ENCODE measurements around the gene SNRPB2. TPM values are rescaled to one million over a fixed set of nuclear protein-coding genes. Genes with fewer than 3 reads are reported as not detected.

Gene SNRPB2
- total RNA-seq, 2 experiments from 2014 or later, result 109 to 110 TPM

DNA sequence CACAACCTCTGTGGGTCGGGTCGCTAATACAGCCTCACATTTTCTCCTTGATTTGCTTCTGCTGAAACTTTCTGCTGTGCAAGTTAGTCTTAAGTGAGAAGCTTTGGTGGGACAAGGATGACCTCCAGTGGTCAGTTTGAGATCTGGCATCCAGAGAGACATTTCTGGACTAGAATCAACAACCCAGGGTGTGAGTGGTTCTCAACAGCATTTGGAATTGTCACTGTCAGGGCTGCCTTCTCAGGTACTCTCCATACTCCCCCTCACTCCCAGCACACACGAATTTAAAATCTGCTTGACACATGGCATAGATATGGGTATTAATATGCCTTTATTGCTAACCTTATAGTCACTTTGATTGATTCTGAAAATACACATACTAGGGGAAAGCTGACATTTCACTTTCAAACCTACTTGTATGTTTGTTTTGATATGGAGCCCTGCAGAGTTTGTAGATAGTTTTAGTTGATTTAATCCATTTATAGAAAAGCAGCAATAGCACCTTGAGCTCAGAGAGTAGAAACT lies 31.5 kb downstream of the SNRPB2 start:
- DNase-seq, result peak; percentile 49
- Mint-ChIP-seq H3K27ac (no peak overlapping the region), H3K4me3 (no peak overlapping the region), H3K9me3 (no peaks in the 10 kb centered on the region), H3K27me3 (peaks cover 11% of the 10 kb centered on the region), H3K36me3 (no peaks in the 10 kb centered on the region), H3K4me1 (ENCODE audit: low read depth) (peaks cover 4% of the 10 kb centered on the region)
- POLR2A ChIA-PET, result no interaction called here
- CTCF ChIA-PET, result interaction anchor here (0.6 to 3.1 kb wide), 18 partner anchors 9 to 1052 kb away, joined by 3 to 35 read pairs (median 3); no protein-coding TSS in a partner anchor
- intact Hi-C loops (cut with micrococcal nuclease), result loop anchor here (1.0 to 5.0 kb wide), 4 partner anchors 60 to 1054 kb away; no protein-coding TSS in a partner anchor

DNA sequence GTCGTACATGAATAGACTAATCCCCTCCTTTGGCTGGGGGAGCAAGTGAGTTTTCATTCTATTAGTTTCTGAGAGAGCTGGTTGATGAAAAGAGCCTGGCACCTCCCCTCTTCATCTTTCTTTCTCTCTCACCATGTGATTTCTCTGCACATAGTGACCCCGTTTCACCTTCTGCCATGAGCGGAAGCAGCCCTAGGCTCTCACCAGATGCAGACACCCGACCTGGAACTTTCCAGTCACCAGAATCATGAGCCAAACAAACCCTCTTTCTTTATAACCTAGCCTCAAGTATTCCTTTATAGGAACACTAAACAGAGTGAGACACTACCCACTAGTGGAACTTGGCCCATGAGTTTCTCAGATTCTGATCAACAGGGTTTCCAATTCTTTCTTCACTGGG lies 34.7 kb downstream of the SNRPB2 start:
- Mint-ChIP-seq H3K27me3 (peaks cover 19% of the 10 kb centered on the region), H3K9me3 (no peaks in the 10 kb centered on the region), H3K4me3 (no peak overlapping the region), H3K27ac (no peak overlapping the region), H3K36me3 (no peaks in the 10 kb centered on the region), H3K4me1 (ENCODE audit: low read depth) (peaks cover 4% of the 10 kb centered on the region)
- DNase-seq, result no peak
- ChIA-PET CTCF (interaction anchor here (0.6 to 1.0 kb wide), 2 partner anchors 40 to 98 kb away, joined by 3 read pairs; no protein-coding TSS in a partner anchor), POLR2A (no interaction called here)
- intact Hi-C loops (cut with micrococcal nuclease), result loop anchor here (5.0 kb wide), 2 partner anchors 287 to 1057 kb away; no protein-coding TSS in a partner anchor

DNA sequence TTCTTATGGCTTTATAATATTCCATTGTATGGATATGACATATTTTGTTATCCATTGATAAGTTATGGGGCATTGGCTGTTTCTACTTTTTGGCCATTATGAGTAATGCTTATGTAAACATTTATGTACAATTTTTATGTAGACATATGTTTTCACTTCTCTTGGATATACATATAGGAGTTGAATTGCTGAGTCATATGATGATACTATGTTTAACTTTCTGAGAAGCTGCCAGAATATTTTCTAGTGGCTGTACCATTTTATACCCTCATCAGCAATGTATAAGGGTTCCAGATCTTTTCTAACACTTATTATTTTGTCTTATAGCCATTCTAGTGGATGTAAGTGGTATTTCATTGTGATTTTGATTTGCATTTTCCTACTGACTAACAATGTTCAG lies 41.4 kb downstream of the SNRPB2 start:
- Mint-ChIP-seq H3K9me3 (peaks cover 3% of the 10 kb centered on the region), H3K27ac (no peak overlapping the region), H3K4me3 (no peak overlapping the region), H3K27me3 (peaks cover 10% of the 10 kb centered on the region), H3K36me3 (peaks cover 2% of the 10 kb centered on the region), H3K4me1 (ENCODE audit: low read depth) (no peaks in the 10 kb centered on the region)
- ChIA-PET CTCF (interaction anchor here (1.8 kb wide), 1 partner anchor 10 kb away, joined by 5 read pairs; no protein-coding TSS in a partner anchor), POLR2A (no interaction called here)
- no peak for DNase-seq
- intact Hi-C loops (cut with micrococcal nuclease), result no loop called here

DNA sequence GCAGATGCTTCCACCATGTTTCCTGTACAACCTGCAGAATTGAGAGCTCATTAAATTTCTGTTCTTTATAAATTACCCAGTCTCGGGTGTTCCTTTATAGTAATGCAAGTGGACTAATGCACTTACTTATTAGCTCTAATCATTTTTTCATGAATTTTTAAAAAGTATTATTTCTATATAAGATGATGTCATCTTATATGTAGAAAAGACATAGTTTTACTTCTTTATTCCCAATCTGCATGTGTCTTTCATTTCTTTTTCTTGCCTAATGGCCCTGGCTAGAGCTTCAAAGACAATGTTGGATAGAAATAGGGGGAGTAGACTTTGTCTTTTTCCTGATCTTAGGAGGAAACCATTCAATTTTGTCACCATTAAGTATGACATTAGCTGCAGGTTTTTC lies 46.1 kb downstream of the SNRPB2 start:
- Mint-ChIP-seq H3K27me3 (peaks cover 1% of the 10 kb centered on the region), H3K27ac (no peak overlapping the region), H3K4me3 (no peak overlapping the region), H3K4me1 (ENCODE audit: low read depth) (no peaks in the 10 kb centered on the region), H3K9me3 (peaks cover 6% of the 10 kb centered on the region), H3K36me3 (peaks cover 2% of the 10 kb centered on the region)
- intact Hi-C loops (cut with micrococcal nuclease), result no loop called here
- CTCF ChIA-PET, result no interaction called here
- no peak for DNase-seq
- POLR2A ChIA-PET, result no interaction called here

DNA sequence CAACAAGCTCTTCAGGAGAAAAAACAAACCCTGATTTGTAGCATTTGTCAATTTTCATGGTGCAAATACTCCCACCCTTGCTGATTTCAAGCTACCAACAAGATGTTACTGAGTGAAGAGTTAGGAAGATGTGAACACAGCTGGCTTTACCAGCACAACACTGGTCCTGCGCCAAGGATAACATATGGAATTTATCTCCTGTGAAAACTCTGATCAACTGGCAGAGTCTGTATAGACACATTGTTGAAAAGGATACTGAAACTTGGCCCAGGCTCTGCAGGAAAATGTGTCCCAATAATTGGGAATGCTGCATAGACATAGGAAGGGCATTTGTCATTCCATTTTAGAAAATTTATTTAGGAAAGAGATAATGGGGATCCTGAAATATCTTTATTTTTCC lies 47.3 kb downstream of the SNRPB2 start:
- H3K4me3 Mint-ChIP-seq, result no peak overlapping the region

DNA sequence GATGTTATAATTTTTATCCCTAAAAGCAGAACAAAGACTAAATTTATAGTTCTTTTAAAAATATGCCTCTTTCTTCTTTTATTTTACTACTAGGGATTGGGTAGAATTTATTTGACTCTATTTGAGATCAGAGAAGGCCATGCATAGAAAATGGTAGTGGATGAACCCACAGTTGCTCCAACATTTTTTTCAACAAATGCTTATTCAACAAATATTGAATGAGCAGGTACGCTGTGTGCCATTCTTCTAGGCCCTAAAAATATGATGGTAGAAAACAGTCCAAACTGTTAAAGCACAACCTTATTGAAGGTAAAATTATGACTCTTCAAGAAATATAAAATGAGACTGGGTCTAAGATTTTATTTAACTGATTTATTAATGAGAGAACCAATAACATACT lies 48.3 kb downstream of the SNRPB2 start:
- Mint-ChIP-seq H3K4me3 (no peak overlapping the region), H3K27ac (no peak overlapping the region), H3K36me3 (peaks cover 2% of the 10 kb centered on the region), H3K4me1 (ENCODE audit: low read depth) (no peaks in the 10 kb centered on the region), H3K9me3 (peaks cover 14% of the 10 kb centered on the region), H3K27me3 (peaks cover 2% of the 10 kb centered on the region)
- POLR2A ChIA-PET, result no interaction called here
- intact Hi-C loops (cut with micrococcal nuclease), result no loop called here
- CTCF ChIA-PET, result no interaction called here
- DNase-seq, result no peak

More for the DNA sequence above, 47.3 kb downstream of the SNRPB2 start:
- H3K4me1 Mint-ChIP-seq (ENCODE audit: low read depth), result no peaks in the 10 kb centered on the region
- no peak for DNase-seq
- CTCF ChIA-PET, result no interaction called here
- POLR2A ChIA-PET, result no interaction called here
- intact Hi-C loops (cut with micrococcal nuclease), result no loop called here
- H3K27me3 Mint-ChIP-seq, result peaks cover 1% of the 10 kb centered on the region
- H3K36me3 Mint-ChIP-seq, result peaks cover 2% of the 10 kb centered on the region
- no peak overlapping the region for H3K27ac Mint-ChIP-seq
- peaks cover 6% of the 10 kb centered on the region for H3K9me3 Mint-ChIP-seq

DNA sequence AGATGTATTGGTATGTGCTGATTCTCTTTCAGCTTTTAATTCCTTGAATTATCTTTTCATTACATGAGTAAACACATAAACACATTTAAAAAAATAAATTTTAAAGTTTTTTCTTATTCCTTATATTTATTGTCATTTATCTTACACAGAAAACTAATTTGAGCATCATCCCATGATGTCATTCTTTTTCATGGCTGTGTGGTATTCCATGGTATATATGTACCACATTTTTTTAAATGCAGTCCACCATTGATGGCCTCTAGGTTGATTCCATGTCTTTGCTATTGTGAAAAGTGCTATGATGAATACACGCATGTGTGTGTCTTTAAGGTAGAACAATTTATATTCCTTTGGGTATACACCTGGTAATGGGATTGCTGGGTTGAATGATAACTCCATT lies 51.7 kb downstream of the SNRPB2 start:
- POLR2A ChIA-PET, result no interaction called here
- CTCF ChIA-PET, result interaction anchor here (1.3 kb wide), 1 partner anchor 22 kb away, joined by 4 read pairs; no protein-coding TSS in a partner anchor
- Mint-ChIP-seq H3K36me3 (no peaks in the 10 kb centered on the region), H3K27me3 (peaks cover 5% of the 10 kb centered on the region), H3K9me3 (peaks cover 11% of the 10 kb centered on the region), H3K4me1 (ENCODE audit: low read depth) (no peaks in the 10 kb centered on the region), H3K27ac (no peak overlapping the region), H3K4me3 (no peak overlapping the region)
- DNase-seq, result no peak
- intact Hi-C loops (cut with micrococcal nuclease), result no loop called here

DNA sequence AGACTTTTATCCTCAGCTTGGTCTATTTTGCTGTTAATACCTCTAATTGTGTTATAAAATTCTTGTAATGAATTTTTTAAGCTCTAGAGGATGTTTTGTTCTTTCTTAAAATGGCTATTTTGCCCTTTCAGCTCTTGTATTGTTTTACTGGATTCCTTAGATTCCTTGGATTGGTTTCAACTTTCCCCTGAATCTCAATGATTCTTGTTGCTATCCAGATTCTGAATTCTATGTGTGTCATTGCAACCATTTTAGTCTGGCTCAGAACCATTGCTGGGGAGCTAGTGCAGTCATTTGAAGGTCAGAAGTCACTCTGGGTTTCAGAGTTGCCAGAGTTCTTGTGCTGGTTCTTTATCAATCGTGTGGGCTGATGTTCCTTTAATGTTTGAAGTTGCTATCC lies 55.4 kb downstream of the SNRPB2 start:
- POLR2A ChIA-PET, result no interaction called here
- no peaks in the 10 kb centered on the region for H3K4me1 Mint-ChIP-seq (ENCODE audit: low read depth)

More for the DNA sequence above, 55.4 kb downstream of the SNRPB2 start:
- peaks cover 14% of the 10 kb centered on the region for H3K27me3 Mint-ChIP-seq
- H3K36me3 Mint-ChIP-seq, result no peaks in the 10 kb centered on the region
- intact Hi-C loops (cut with micrococcal nuclease), result no loop called here
- H3K27ac Mint-ChIP-seq, result no peak overlapping the region
- no peak overlapping the region for H3K4me3 Mint-ChIP-seq
- H3K9me3 Mint-ChIP-seq, result peaks cover 10% of the 10 kb centered on the region
- DNase-seq, result no peak
- CTCF ChIA-PET, result no interaction called here

Other genes starting within 250 kb of the SNRPB2 start
- 1 to 10 TPM; 7.7 to 7.9 TPM for gene KIF16B, start 156.6 kb upstream of the SNRPB2 start, total RNA-seq
- not detected for gene OTOR, start 18.3 kb downstream of the SNRPB2 start, total RNA-seq

Data from activated CD4-positive, alpha-beta memory T cell treated with anti-CD3 and anti-CD28 coated beads for 36 hours (primary cell).